ENCODE data around the gene PLCH2.

DNA sequence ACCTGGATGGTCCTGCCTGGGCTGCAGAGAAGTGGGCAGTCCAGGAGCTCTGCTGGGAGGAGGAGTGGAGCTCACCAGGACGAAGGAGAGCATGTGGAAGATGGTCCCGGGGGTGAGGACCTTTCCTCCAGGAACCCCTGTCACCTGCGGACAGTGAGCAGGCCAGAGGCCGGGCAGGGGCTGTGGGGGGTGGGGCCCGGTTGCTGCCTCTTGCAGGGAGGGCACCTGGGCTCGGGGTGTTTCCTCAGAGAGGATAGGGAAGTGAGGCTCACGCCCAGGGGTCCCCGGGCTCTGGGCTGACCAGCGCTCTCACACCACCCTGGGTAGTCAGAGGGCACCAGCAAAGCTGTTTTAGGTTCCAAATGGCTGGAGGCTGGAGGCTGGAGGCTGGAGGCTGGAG lies 41.0 kb upstream of the PLCH2 start:
- TF ChIP-seq, protein P1, sequence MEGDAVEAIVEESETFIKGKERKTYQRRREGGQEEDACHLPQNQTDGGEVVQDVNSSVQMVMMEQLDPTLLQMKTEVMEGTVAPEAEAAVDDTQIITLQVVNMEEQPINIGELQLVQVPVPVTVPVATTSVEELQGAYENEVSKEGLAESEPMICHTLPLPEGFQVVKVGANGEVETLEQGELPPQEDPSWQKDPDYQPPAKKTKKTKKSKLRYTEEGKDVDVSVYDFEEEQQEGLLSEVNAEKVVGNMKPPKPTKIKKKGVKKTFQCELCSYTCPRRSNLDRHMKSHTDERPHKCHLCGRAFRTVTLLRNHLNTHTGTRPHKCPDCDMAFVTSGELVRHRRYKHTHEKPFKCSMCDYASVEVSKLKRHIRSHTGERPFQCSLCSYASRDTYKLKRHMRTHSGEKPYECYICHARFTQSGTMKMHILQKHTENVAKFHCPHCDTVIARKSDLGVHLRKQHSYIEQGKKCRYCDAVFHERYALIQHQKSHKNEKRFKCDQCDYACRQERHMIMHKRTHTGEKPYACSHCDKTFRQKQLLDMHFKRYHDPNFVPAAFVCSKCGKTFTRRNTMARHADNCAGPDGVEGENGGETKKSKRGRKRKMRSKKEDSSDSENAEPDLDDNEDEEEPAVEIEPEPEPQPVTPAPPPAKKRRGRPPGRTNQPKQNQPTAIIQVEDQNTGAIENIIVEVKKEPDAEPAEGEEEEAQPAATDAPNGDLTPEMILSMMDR (IDR thresholded peaks at IDR 0.05; ENCODE audit: low read length): no peak
- TF ChIP-seq EZH2 (IDR thresholded peaks at IDR 0.05; ENCODE audit: borderline replicate concordance, low read length): no peak
